ENCODE results near the gene PLK3. TPM values are rescaled to one million over a fixed set of nuclear protein-coding genes. Genes with fewer than 3 reads are reported as not detected.
A peak's percentile ranks its signal among the peaks of the same experiment; 100 is the strongest.

Gene PLK3
- total and polyA plus RNA-seq, 9 of the 15 experiments (the other 6 are each of a cell fraction or from before 2014, with no cell fraction given), result 0.52 to 22.7 (median 11.0) TPM

DNA sequence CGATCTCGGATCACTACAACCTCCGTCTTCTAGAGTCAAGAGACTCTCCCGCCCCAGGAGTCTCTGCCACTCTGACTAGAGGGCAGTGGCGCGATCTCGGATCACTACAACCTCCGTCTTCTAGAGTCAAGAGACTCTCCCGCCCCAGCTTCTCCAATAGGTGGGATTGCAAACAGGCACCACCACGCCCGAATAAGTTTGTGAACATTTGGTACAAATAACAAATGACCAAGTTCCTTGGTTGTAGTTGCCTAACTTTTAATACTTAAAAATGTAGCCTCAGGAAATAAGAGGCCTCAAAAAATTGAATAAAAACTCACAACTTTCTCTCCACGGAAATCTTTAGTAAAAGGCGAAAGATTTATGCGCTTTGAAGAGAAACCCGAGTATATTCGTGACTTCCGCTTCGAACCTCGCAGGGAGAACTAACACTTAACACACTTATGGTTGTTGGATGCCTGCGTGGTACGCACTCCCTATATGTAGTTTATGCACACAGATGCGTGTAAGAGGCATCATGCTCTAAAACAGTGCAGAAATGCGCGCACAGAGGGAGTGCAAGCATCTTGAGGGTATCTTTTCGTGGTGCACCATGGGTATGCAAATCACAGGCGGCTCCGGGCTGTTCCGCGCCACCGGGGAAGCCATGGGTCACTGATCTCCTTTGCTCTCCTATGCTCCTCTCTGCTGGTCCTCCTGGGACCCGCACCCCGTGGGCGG, 19.6 kb downstream of the PLK3 start (continued):
- peak; percentile 61; the same call in 1 of the 2 replicates for TF ChIP-seq ZZZ3 (IDR thresholded peaks at IDR 0.05)
- peak; percentile 77 for TF ChIP-seq ZNF24 (IDR thresholded peaks at IDR 0.05)
- no peak for TF ChIP-seq IRF2 (CRISPR knock-in tag; IDR thresholded peaks at IDR 0.05)
- TF ChIP-seq SMARCA5 (IDR thresholded peaks at IDR 0.05), result no peak
- peak; percentile 100 for TF ChIP-seq RNF2 (IDR thresholded peaks at IDR 0.05)
- TF ChIP-seq DIDO1 (tag; IDR thresholded peaks at IDR 0.05; ENCODE audit: low read depth), result no peak
- TF ChIP-seq KDM5B (IDR thresholded peaks at IDR 0.05; ENCODE audit: insufficient replicate concordance, low read depth, low read length), result peak; percentile 100
- TF ChIP-seq, protein P1, sequence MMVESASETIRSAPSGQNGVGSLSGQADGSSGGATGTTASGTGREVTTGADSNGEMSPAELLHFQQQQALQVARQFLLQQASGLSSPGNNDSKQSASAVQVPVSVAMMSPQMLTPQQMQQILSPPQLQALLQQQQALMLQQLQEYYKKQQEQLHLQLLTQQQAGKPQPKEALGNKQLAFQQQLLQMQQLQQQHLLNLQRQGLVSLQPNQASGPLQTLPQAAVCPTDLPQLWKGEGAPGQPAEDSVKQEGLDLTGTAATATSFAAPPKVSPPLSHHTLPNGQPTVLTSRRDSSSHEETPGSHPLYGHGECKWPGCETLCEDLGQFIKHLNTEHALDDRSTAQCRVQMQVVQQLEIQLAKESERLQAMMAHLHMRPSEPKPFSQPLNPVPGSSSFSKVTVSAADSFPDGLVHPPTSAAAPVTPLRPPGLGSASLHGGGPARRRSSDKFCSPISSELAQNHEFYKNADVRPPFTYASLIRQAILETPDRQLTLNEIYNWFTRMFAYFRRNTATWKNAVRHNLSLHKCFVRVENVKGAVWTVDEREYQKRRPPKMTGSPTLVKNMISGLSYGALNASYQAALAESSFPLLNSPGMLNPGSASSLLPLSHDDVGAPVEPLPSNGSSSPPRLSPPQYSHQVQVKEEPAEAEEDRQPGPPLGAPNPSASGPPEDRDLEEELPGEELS (CRISPR knock-in tag; IDR thresholded peaks at IDR 0.05; ENCODE audit: borderline replicate concordance), result peak; percentile 60; the same call in 1 of the 2 replicates
- TF ChIP-seq, protein P2, sequence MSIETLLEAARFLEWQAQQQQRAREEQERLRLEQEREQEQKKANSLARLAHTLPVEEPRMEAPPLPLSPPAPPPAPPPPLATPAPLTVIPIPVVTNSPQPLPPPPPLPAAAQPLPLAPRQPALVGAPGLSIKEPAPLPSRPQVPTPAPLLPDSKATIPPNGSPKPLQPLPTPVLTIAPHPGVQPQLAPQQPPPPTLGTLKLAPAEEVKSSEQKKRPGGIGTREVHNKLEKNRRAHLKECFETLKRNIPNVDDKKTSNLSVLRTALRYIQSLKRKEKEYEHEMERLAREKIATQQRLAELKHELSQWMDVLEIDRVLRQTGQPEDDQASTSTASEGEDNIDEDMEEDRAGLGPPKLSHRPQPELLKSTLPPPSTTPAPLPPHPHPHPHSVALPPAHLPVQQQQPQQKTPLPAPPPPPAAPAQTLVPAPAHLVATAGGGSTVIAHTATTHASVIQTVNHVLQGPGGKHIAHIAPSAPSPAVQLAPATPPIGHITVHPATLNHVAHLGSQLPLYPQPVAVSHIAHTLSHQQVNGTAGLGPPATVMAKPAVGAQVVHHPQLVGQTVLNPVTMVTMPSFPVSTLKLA (conservative IDR thresholded peaks at IDR 0.05), result peak; percentile 79
- peak; percentile 91 for TF ChIP-seq ZNF77 (CRISPR knock-in tag; IDR thresholded peaks at IDR 0.05)
- TF ChIP-seq SMAD3 (CRISPR knock-in tag; conservative IDR thresholded peaks at IDR 0.05), result peak; percentile 80
- TF ChIP-seq CREB1 (IDR thresholded peaks at IDR 0.05), result no peak; the same call in none of the 2 replicates
- peak; percentile 6; the same call in 1 of the 2 replicates for TF ChIP-seq CREB1 (CRISPR knock-in tag; IDR thresholded peaks at IDR 0.05)
- TF ChIP-seq, protein P3, sequence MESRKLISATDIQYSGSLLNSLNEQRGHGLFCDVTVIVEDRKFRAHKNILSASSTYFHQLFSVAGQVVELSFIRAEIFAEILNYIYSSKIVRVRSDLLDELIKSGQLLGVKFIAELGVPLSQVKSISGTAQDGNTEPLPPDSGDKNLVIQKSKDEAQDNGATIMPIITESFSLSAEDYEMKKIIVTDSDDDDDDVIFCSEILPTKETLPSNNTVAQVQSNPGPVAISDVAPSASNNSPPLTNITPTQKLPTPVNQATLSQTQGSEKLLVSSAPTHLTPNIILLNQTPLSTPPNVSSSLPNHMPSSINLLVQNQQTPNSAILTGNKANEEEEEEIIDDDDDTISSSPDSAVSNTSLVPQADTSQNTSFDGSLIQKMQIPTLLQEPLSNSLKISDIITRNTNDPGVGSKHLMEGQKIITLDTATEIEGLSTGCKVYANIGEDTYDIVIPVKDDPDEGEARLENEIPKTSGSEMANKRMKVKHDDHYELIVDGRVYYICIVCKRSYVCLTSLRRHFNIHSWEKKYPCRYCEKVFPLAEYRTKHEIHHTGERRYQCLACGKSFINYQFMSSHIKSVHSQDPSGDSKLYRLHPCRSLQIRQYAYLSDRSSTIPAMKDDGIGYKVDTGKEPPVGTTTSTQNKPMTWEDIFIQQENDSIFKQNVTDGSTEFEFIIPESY (CRISPR knock-in tag; IDR thresholded peaks at IDR 0.05), result no peak; the same call in 1 of the 2 replicates
- no peak for TF ChIP-seq ZNF282 (CRISPR knock-in tag; IDR thresholded peaks at IDR 0.05)
- peak; percentile 90 for TF ChIP-seq RB1 (IDR thresholded peaks at IDR 0.05; ENCODE audit: low read depth)
- TF ChIP-seq, protein P4, sequence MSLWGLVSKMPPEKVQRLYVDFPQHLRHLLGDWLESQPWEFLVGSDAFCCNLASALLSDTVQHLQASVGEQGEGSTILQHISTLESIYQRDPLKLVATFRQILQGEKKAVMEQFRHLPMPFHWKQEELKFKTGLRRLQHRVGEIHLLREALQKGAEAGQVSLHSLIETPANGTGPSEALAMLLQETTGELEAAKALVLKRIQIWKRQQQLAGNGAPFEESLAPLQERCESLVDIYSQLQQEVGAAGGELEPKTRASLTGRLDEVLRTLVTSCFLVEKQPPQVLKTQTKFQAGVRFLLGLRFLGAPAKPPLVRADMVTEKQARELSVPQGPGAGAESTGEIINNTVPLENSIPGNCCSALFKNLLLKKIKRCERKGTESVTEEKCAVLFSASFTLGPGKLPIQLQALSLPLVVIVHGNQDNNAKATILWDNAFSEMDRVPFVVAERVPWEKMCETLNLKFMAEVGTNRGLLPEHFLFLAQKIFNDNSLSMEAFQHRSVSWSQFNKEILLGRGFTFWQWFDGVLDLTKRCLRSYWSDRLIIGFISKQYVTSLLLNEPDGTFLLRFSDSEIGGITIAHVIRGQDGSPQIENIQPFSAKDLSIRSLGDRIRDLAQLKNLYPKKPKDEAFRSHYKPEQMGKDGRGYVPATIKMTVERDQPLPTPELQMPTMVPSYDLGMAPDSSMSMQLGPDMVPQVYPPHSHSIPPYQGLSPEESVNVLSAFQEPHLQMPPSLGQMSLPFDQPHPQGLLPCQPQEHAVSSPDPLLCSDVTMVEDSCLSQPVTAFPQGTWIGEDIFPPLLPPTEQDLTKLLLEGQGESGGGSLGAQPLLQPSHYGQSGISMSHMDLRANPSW (CRISPR knock-in tag; IDR thresholded peaks at IDR 0.05), result no peak; the same call in 1 of the 2 replicates
